Tibial artery (tissue), 4 donors: ENCODE results near the gene SUPT16H.

ENCODE experiments used
- DNase-seq, 2 donors: peaks; one replicate each; pipeline ENCODE4 v3.0.0-alpha.2; 2019
- H3K27ac ChIP-seq, 2 donors: fragments of 200-600 bp; sonication (generic) in 1 of 2; 1 replicate in 1 of 2; 2 replicates in 1 of 2; pipeline ENCODE4 v1.5.1; 2018 to 2019; ENCODE audit warnings: mild to moderate bottlenecking in 1 of 2
- H3K27me3 ChIP-seq, 2 donors: fragments of 200-600 bp; sonication (generic) in 1 of 2; one replicate each; pipeline versions ENCODE4 v1.5.1 to v1.6.0; 2016 to 2019
- H3K36me3 ChIP-seq, 3 donors: fragments of 200-600 bp; sonication (generic) in 2 of 3; one replicate each; pipeline ENCODE4 v1.5.1; 2016 to 2019; ENCODE audit warnings: mild to moderate bottlenecking in 2 of 3
- H3K4me1 ChIP-seq, 4 donors: fragments of 200-600 bp; sonication (generic) in 2 of 4; 1 replicate in 3 of 4; 2 replicates in 1 of 4; pipeline ENCODE4 v1.5.1; 2016 to 2019
- H3K4me3 ChIP-seq, 2 donors: fragments of 200-600 bp; sonication (generic) in 1 of 2; 1 replicate in 1 of 2; 2 replicates in 1 of 2; pipeline ENCODE4 v1.5.1; 2018 to 2019; ENCODE audit warnings: mild to moderate bottlenecking in 2 of 2
- H3K9me3 ChIP-seq, 3 donors: fragments of 200-600 bp; sonication (generic) in 1 of 3; one replicate each; pipeline ENCODE4 v1.5.1; 2016 to 2019
- intact Hi-C: fragments of 100-400 bp; cut with DNase I; formaldehyde crosslinking; loops from one replicate; pipeline ENCODE4 v1.15.0; 2023; ENCODE audit warnings: low total_unique reads
- TF ChIP-seq, protein P1 (sequence below), 2 experiments: fragments of 200-600 bp in 1 of 2; fragments of 450-650 bp in 1 of 2; IDR thresholded peaks; one replicate each; pipeline ENCODE4 v1.5.1; 2017 to 2019; ENCODE audit warnings: antibody characterized with exemption in 2 of 2, mild to moderate bottlenecking in 1 of 2, moderate library complexity in 1 of 2

SUPT16H gene

DNA sequence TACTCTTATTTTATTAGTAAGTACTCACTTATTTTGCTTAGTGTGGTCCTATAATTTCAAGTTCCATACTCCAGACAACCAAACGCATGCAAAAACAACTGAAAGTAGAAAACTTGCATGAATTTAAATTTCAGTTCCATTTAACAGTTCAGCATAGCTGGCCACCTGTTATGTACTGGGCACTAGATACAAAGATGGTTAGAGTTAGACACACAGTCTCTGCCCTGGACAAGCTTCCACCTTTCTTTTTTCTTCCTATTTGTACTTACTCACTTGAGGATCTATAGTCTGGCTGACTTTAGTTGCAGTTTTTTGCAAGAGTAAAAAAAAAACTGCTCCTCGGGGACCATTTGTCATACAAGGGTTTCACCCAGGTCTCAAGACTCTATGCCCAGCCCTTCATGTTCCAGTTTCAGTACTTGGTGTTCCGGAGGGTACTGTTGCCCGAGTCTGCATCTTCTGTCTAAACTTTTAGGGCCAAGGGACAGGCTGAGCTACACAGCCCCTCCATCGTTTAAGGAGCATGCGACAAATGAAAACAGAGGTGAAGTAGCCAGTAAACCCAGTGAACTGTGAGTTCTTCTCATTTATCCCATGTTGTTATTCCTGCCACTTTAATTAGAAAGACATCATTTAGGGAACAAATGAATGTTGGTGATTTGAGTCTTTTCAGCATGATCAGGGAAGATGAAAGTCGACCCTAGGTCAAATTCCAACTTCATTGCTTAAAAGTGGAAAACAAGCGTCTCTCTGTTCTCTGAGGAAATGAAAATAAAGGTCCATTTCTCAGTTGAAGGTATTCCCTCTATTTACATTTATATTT lies 81.6 kb downstream of the SUPT16H start:
- no peak overlapping the region for H3K4me3 ChIP-seq
- intact Hi-C loops: no loop called here

More for the DNA sequence above, 81.6 kb downstream of the SUPT16H start:
- Histone ChIP-seq H3K36me3 (no peaks in the 10 kb centered on the region), H3K4me1 (peaks cover 0 to 6% (median 2%) of the 10 kb centered on the region in 4 donors), H3K27me3 (peaks cover 0 to 27% of the 10 kb centered on the region in 2 donors), H3K27ac (no peak overlapping the region), H3K9me3 (no peaks in the 10 kb centered on the region)
- TF ChIP-seq, protein P1, sequence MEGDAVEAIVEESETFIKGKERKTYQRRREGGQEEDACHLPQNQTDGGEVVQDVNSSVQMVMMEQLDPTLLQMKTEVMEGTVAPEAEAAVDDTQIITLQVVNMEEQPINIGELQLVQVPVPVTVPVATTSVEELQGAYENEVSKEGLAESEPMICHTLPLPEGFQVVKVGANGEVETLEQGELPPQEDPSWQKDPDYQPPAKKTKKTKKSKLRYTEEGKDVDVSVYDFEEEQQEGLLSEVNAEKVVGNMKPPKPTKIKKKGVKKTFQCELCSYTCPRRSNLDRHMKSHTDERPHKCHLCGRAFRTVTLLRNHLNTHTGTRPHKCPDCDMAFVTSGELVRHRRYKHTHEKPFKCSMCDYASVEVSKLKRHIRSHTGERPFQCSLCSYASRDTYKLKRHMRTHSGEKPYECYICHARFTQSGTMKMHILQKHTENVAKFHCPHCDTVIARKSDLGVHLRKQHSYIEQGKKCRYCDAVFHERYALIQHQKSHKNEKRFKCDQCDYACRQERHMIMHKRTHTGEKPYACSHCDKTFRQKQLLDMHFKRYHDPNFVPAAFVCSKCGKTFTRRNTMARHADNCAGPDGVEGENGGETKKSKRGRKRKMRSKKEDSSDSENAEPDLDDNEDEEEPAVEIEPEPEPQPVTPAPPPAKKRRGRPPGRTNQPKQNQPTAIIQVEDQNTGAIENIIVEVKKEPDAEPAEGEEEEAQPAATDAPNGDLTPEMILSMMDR (IDR thresholded peaks at IDR 0.05): no peak
- no peak for DNase-seq
